HG03064 (cell line): ENCODE results near the gene GNG13.
"Not testable (repeated sequence)": the region's sequence is repeated elsewhere in the genome, so short reads cannot be mapped to it uniquely, and the experiment has no call there.

Experiments
- ATAC-seq: cut with Tn5 transposase; IDR thresholded peaks from one replicate; pipeline ENCODE4 v1.9.1; 2021; ENCODE audit warnings: low read depth; ENCODE audit not compliant: unreplicated experiment

GNG13 gene

DNA sequence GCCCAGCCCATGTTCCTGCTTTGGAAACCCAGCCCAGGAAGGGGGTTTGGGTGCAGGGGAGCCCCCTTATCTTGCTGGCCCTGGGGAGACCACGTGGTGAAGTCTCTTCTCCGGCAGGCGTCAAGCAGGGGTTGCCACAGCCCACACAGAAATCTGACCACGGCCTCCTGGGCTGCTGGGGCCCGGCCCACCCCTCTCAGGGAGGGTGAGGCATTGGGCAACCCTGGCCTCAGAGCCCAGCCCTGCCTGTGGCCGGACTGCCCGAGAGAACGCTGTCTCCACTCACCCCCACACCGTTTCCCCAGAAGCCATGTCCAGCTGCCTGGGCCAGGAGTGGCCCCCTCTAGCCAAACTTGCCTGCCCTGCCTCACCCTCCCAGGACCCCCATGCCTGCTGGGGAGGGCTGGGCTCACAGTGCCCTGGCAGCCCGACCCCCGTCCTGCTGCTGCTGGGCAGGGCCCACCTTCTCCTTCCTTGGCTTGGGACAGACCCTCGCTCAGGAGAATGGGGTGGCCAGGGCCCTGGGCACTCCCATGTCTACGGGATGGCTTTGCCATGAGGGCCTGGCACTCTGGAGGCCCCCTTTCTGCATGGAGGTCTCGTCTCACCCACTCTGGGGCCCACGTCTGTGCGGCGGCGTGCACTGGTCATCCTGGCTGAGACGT lies 19.1 kb downstream of the GNG13 start:
- ATAC-seq, result no peak

DNA sequence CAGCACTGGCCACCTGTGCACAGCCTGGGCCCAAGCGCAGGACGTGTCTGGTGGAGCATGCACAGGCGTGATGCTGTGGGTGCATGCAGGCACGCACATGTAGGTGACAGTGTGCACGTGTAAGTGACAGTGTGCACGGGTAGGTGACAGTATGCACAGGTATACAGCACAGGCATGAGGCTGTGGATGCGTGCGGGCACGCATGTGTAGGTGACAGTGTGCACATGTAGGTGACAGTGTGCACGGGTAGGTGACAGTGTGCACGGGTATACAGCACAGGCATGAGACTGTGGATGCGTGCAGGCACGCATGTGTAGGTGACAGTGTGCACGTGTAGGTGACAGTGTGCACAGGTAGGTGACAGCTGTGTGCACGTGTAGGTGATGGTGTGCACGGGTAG lies 20.2 kb downstream of the GNG13 start:
- no peak for ATAC-seq

DNA sequence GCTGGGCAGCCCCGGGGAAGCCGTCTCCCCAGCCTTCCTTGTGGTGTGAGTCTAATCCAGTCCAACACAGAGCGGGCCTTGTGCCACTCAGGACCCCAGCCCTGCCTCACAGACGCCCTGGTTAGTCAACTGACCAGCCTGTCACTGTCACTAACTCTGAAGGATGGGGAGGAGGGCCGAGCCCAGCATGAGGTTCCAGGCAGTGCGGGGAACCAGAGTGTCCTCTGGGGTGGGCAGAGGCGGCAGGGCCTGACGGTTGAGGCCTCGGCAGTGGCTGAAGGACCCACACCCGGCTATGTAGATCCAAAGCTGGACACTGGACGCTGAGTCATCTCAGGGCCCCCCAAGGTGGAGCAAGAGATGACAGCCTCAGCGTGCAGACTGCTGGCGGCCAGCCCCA lies 21.0 kb downstream of the GNG13 start:
- no peak for ATAC-seq

DNA sequence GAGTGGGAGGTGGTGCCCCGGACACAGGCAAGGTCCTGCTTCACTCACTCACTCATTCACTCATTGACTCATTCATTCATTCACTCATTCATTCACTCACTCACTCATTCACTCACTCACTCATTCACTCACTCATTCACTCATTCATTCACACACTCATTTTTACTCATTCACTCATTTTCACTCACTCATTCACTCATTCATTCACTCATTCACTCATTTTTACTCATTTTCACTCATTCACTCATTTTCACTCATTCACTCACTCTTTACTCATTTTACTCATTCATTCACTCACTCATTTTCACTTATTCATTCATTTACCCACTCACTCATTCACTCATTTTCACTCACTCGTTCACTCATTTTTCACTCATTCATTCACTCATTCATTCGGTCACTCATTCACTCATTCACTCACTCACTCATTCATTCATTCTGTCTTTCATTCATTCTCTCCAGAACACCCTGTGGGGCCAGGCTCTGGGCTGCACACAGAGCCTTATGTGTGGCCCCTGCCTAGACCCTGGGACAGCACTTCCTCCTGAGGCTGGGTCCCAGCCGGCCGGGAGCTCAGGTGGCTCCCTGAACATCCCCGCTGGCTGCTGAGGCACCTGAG lies 21.5 kb downstream of the GNG13 start:
- ATAC-seq, result no peak

DNA sequence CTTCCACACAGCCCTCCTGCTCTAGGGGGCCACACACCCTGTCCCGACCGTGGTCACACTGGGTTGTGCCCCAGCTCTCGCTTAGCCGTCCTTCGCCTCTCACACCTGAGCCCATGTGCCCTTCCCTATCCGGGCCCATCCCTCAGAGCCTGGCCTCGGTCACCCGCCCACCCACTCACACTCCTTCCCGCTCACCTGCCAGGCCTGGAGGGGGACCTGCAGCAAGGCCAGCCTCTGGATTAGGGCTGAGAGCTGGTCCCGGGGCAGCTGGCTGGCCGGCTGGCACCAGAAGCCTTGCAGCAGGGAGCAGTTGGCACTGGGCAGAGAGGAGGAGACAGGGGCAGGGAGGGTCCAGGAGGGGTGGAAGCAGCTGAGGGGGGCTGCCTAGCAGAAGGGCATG lies 22.1 kb downstream of the GNG13 start:
- no peak for ATAC-seq

DNA sequence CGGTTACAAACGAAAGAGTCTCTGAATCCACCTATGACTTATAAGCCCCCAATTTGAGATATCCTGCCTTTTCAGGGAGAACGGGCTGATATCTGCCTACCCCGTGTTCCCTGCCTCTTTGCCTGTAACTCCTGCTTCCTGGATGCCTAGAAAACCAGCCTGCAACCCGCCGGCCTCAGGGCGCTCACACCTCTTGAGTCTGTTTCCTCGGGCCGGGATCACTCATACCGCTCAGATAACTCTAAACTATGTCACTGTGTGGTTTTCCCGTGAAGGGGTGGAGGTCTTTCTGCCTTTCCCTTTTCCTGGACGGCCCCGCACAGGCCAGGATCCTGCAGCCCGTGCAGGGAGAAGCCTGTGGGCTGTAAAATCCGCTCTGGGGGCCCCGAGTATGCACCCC lies 22.7 kb downstream of the GNG13 start:
- no peak for ATAC-seq

DNA sequence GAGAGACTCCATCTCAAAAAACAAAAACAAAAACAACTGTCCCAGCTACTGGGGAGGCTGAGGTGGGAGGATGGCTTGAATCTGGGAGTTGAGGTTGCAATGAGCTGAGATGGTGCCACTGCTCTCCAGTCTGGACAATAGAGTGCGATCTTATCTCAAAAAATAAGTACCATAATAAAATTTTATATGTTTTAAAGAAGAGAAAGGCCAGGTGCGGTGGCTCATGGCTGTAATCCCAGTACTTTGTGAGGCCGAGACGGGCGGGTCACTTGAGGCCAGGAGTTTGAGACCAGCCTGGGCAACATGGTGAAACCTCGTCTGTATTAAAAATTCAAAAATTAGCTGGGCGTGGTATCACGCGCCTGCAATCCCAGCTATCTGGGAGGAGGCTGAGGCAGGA lies 23.7 kb downstream of the GNG13 start:
- ATAC-seq, result no peak

DNA sequence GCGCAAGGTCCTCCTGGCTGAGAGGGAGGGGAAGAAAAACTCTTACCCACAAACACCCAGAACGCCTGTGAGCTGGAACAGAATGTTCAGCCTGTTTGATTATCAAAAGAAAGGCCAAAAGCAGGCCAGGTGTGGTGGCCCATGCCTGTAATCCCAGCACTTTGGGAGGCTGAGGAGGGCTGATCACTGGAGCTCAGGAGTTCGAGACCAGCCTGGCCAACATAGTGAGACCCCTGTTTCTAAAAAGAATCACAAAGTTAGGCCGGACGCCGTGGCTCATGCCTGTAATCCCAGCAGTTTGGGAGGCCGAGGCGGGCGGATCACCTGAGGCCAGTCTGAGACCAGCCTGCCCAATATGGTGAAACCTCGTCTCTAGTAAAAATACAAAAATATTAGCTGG lies 24.2 kb downstream of the GNG13 start:
- ATAC-seq, result not testable (repeated sequence)

DNA sequence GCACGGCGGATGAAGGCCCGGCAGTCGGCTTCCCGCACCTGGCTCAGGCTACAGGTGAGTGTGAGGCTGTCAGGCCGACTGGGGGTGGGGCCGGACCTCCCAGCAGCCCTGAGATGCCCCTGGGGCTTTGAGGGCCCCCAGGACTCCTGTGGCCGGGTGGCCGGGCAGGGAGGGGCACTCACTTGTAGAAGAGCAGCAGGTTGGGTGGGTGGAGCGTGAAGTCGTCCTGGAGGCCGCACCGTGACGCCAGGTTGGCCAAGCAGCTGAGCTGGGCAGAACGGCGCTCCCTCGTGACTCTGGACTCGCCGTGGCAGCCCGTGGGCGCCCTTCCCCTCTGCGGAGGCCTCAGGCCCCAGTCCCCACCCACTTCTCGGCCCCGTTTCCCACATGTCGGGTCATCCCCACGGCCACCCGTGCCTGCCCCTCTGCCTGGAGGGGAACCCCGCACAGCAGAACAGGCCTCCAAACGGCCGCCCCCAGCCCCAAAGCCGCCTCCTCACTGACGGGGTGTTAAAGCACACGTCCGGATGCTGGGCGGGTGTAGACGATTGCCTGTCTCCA lies 25.2 kb downstream of the GNG13 start:
- no peak for ATAC-seq

DNA sequence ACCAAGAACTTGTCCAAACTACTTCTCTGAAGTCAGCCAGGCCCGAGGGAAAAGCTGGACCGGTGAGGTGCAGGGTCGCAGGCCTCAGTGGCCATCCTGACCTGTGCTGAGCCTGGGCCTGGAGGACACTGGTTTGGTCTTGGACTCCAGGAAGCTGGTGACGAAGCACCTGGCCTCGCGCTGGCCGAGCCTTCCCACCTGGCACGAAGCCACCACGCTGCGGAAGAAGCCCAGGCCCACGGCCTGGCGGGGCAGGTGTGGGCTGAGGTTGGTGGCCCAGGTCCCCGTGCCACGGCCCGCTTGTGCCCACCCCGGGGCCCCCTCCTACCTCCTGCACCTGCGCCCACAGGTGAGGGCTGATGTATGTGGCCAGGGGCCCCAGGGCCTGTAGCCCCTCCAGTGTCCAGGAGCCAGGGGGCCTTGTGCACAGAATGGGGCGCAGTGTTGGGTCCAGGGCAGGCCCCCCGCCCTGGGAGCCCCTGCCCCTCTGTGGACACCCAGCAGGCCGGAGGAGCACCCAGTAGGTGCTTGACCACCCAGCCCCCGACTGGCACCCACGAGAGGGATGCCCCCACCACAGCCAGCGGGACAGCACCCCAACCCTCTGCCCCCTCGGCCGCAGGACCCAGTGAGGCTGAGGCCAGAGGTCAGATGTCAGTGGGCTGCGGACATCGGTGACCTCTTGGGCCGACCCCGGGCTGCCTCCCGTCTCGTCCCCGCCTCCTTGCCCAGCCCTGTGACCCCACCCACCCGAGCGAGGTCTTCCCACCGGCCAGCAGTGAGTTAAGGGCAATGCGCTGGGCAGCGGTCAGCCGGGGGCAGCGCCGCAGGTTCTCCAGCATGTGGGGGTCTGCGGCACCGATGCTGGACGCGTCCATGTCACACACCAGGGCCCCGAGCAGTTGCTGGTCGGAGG lies 26.2 kb downstream of the GNG13 start:
- no peak for ATAC-seq

DNA sequence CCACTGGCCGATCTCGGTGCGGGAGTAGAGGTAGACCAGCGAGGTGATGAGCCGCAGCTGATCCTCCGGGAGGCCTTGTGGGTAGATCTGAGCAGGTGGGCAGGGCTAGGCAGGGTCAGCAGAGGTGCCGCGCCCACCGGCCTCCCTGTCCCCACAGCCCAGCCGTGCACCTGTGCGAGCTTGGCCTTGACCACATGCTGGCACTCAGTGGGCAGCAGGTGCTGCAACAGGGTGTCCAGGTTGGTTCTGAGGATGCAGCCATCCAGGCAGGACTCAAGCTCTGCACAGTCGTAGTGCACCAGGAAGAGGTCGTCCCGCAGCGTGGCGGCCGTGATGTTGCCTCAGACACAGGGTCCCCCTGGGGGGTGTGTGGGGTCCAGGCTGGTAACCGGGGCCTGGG lies 27.6 kb downstream of the GNG13 start:
- ATAC-seq, result no peak

DNA sequence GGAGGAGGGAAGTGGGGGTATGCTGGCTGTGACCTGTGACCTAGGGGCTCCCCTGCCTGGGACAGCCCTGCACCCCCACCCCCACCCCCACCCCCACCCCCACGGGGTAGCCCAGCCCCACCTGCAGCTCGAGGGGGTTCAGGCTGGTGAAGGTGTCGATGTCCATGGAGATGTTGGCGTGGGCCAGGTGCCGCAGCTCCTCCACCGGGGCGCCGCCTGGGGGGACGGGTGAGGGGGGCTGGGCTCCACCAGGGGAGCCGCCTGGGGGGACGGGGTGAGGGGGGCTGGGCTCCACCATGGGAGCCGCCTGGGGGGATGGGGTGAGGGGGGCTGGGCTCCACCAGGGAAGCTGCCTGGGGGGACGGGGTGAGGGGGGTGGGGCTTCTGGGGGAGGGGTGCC lies 30.1 kb downstream of the GNG13 start:
- no peak for ATAC-seq

DNA sequence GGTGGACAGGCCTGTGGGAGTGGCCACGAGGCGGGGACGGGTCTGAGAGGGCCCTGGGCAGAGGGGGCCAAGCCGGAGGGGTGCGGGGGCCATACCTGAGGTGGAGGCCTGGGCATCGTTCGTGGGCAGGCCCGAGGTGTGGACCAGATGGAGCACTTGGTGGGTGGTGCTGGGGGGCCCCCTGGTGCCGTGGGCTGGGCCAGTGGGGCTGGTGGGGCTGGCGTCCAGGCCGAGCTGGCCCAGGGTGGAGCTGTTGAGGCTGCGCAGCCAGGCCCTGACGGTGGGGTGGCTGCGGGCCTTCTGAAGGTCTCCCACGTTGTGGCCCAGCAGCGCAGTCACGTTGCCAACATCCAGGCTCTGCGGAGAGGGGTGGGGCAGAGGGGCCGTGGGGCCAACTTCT lies 30.6 kb downstream of the GNG13 start:
- ATAC-seq, result no peak

DNA sequence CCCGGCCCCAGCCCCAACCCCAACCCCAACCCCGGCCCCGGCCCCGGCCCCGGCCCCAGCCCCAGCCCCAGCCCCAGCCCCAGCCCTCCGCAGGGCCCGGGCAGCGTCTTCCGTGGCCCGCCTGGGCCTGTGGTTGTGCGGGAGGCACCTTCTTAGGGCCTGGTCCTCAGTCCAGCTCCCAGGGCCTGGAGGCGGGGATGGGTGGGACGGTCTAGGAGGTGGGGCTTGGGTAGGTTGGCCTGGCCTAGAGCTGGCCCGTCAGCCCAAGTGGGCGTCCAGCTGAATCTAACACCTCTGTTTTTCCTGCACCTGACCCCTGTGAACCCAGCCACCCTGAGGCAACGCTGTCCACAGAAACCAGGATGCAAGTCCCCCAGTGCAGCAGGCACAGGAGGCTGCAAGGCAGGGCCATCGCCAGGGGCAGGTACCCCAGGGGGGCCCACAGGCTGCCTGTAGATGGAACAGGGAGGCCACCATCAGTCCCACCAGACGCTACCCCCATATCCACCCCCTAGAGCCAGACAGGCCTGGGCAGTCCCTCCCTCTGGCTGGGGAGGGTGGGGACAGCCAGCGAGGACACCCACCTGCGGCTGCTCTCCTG lies 31.2 kb downstream of the GNG13 start:
- no peak for ATAC-seq

DNA sequence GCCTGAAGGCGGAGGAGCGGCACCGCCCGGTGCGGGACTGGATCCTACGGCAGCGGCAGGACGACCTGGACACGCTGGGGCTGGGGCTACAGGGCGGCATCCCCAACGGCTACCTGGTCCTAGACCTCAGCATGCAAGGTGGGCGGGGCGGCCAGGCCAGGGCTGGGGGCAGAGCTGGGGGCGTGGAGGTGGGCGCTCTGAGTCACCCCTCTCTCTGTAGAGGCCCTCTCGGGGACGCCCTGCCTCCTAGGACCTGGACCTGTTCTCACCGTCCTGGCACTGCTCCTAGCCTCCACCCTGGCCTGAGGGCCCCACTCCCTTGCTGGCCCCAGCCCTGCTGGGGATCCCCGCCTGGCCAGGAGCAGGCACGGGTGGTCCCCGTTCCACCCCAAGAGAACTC lies 32.1 kb downstream of the GNG13 start:
- ATAC-seq, result no peak

DNA sequence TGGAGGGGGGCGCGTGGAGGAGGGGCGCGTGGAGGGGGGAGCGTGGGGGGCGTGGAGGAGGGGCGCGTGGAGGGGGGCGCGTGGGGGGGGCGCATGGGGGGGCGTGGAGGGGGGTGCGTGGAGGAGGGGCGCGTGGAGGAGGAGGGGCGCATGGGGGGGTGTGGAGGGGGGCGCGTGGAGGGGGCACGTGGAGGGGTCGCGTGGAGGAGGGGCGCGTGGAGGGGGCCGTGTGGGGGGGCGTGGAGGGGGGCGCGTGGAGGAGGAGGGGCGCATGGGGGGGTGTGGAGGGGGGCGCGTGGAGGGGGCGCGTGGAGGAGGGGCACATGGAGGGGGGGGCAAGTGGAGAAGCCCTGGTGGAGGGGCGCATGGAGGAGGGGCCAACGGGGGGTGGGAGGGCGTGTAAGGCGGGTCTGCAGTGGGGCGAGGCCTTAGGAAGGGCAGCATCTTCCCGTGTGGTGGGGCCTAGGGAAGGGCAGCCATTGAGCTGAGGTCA lies 32.7 kb downstream of the GNG13 start:
- no peak for ATAC-seq

DNA sequence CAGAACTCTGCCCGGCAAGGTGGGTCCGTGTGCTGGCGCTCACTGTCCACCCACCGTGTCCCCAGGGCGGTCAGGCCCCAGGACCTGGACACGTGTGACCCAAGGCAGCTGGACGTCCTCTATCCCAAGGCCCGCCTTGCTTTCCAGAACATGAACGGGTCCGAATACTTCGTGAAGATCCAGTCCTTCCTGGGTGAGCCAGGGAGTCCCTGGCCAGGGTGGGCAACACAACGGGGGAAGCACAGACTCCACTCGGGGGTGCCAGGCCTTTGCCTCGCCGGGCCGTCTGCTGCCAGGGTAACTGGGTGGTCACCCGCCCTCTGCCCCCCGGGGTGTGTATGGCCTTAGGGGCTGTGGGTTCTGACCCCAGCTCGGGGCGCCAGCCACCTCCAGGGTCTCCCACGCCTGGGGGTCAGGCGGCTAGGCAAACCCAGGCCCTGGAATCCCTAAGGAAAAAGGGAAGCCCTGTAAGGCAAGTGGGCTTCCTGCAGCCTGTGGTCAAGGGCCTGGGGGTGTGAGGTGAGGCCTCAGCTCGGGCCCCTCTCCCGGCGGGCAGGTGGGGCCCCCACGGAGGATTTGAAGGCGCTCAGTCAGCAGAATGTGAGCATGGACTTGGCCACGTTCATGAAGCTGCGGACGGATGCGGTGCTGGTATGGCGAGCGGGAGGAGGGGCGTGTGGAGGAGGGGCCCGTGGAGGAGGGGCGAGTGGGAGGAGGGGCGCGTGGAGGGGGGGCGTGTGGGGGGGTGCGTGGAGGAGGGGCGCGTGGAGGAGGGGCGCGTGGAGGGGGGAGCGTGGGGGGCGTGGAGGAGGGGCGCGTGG lies 33.5 kb downstream of the GNG13 start:
- ATAC-seq, result no peak

DNA sequence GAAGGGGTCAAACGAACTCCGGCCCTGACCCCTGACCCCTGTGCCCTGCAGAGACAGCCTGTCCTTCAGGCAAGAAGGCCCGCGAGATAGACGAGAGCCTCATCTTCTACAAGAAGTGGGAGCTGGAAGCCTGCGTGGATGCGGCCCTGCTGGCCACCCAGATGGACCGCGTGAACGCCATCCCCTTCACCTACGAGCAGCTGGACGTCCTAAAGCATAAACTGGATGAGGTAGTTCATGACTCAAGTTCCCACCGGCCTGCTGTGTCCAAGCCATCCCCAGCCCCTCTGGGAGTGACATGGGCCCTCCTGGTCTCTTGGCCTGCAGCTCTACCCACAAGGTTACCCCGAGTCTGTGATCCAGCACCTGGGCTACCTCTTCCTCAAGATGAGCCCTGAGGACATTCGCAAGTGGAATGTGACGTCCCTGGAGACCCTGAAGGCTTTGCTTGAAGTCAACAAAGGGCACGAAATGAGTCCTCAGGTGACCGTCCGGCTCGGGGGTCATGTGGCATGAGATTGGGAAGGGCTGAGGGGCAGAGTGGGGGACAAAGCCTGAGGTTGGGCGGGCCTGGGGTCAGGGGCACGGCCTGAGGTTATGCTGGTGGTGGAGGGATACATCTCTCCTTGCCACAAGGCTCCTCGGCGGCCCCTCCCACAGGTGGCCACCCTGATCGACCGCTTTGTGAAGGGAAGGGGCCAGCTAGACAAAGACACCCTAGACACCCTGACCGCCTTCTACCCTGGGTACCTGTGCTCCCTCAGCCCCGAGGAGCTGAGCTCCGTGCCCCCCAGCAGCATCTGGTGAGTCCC lies 34.3 kb downstream of the GNG13 start:
- ATAC-seq, result no peak

DNA sequence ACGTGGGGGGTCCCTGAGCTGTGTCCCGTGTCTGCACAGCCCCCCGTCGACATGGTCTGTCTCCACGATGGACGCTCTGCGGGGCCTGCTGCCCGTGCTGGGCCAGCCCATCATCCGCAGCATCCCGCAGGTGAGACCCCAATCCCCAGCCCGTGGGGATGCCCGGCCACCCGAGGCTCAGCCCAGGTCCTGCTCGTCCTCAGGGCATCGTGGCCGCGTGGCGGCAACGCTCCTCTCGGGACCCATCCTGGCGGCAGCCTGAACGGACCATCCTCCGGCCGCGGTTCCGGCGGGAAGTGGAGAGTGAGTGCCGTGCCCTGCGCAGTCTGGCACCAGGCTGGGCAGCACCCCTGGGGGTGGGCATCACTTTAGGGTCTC lies 35.1 kb downstream of the GNG13 start:
- ATAC-seq, result no peak
